Hematopoietic multipotent progenitor cell treated with erythropoietin and hydrocortisone succinate and interleukin-3 and kit ligand, for 4 days (in vitro differentiated cells): ENCODE results near the gene KHDRBS1.
"Not testable (repeated sequence)": the region's sequence is repeated elsewhere in the genome, so short reads cannot be mapped to it uniquely, and the experiment has no call there.

ENCODE experiments used
- DNase-seq: peaks from one replicate; pipeline ENCODE4 v3.0.0-alpha.2; 2015

KHDRBS1 gene, protein sequence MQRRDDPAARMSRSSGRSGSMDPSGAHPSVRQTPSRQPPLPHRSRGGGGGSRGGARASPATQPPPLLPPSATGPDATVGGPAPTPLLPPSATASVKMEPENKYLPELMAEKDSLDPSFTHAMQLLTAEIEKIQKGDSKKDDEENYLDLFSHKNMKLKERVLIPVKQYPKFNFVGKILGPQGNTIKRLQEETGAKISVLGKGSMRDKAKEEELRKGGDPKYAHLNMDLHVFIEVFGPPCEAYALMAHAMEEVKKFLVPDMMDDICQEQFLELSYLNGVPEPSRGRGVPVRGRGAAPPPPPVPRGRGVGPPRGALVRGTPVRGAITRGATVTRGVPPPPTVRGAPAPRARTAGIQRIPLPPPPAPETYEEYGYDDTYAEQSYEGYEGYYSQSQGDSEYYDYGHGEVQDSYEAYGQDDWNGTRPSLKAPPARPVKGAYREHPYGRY

DNA sequence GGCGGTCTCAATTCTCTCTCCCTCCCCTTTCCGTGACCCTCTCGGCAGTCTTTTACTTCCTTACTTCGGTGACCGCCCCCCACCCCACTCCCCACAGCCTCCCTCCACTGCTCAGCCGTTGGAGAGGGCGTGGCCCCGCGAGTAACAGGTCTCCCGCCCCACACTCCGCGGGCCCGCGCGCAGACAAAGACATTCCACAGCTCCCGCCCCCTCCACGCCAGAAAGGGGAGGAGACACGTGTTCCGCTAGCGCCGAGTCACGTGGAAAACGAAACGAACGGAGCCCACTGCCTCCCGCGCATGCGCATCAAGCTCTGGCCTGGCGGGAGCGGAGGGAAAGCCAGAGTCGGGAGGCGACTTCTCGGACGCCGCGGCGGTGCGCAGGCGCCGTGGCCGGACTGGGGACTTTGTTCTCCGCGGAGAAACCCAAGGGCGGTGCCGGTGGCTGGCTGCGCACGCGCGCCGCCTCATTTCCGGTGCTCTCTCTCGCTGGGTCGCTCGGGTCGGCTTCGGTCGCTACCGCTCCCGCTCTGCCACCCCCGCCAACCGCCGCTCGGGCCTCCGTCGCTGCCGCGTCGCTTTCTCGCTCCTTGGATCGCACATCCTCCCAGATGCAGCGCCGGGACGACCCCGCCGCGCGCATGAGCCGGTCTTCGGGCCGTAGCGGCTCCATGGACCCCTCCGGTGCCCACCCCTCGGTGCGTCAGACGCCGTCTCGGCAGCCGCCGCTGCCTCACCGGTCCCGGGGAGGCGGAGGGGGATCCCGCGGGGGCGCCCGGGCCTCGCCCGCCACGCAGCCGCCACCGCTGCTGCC is at the start of gene KHDRBS1:
Gene KHDRBS1 (plus strand): TSS at position 483 of the 813 bp plus-strand sequence. CDS start 128 bp downstream, at position 611.
- DNase-seq, result peak; percentile 100

DNA sequence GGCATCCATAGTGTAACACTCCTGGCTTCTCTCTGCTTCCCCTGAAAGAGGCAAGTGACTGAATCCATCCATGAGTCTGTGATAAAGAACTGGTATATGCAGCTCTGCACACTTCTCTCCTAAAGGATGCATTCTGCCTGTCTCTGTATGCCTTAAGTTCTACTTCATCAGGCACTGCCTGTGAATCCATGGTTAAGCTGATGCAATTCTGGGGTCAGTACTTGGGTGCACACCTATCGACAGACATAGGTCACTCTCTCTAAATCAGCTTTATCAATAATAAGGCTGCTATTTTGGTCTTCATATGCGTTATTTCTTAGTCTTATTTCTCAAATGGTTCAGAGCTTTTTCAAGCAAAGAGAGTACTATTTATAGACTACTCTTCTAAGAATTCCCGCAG is 42.8 kb upstream of the KHDRBS1 start:
- DNase-seq, result no peak

DNA sequence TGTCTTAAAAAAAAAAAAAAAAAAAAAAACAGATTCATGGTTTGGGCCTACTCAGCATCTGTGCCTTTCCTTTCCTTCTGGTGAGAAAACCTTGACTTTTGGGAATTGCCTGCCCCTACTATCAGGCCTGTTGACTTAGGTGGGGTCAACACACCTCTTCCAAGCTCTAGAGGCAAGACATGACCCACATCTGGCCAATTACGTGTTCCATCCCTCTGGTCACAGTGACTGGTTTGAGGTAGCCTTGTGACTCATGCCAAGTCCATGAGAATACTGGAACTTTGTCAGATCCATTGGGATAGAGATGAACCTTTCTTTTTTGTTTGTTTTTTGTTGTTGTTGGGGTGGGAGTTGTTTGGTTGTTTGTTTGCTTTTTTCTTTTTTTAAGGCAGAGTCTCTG is 37.3 kb upstream of the KHDRBS1 start:
- DNase-seq, result no peak

DNA sequence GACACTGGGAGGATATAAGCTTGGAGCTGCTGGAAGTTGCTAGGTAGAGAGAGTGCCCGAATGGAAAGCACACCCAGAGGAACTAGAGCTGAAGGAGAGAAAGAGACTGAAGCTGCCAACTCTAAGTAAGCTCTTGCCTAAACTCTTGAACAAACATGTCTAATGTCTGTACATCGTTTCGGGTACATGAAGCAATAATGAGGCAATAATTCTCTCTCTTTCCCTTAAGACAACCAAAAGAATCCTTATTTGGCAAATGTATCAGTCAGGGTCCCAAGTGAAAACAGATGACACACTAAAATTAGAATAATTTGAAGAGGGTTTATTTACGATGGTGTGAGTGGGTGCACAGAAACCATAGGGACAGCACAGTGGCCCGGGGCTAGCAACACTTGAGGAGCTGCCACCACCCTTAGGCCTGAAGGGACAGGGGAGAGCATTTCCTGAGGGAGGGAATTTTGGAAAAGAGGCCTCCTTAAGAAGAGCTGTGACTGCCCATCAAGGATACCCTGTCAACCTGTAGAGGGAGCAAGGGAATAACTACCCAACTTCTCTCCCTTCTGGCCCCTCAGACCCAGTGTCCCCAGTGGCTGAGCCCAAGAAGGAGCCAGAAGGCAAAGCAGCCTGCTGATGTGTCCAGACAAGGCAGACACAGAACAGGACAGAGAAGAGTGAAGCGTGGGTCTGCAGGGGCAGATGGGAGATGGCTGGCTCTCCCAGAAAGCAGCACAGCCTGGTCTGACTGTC is 36.1 kb upstream of the KHDRBS1 start:
- peak; percentile 59 for DNase-seq

- no peak for DNase-seq
These were observed 34.7 kb upstream of the KHDRBS1 start for GRCh38 chr1:31978843-31979400.

- DNase-seq, result no peak
These were observed 32.7 kb upstream of the KHDRBS1 start for GRCh38 chr1:31980835-31981455.

DNA sequence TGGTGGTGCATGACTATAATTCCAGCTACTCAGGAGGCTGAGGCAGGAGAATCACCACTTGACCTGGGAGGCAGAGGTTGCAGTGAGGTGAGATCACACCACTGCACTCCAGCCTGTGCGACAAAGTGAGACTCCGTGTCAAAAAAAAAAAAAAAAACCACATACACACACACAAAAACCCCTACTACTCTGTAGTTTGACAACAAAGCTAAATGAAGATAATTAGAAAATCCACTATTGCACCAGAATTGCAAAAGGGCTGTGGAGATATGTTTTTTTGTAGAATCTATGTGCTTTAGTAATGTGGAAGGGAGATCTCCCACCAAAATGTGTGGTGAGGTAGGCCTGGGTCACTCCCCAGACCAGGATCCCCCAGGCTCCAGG is 32.2 kb upstream of the KHDRBS1 start:
- no peak for DNase-seq

GRCh38 chr1:31981972-31982371 is 31.7 kb upstream of the KHDRBS1 start:
- peak; percentile 37 for DNase-seq

GRCh38 chr1:31984419-31985347 is 29.0 kb upstream of the KHDRBS1 start:
- peak; percentile 29 for DNase-seq

DNA sequence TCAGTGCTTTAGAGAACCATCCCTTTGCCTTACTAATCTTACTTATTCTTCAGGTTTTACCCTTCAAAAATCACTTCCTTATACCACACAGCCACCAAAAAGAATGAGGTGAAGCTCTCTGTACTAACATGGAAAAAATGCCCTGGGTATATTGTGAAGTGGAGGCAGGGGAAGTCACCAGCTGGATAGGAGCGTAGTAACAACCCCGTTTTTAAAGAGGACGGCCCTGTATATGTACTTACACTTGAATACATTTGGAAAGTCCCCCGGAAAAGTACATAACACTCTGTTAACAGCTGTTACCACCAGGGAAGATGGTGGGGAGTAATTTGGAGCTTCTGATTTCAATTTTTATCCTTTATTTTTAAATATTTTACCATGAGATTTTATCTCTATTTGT is 28.2 kb upstream of the KHDRBS1 start:
- DNase-seq, result peak; percentile 21

- DNase-seq, result no peak
These were observed 26.5 kb upstream of the KHDRBS1 start for GRCh38 chr1:31987135-31987619.

DNA sequence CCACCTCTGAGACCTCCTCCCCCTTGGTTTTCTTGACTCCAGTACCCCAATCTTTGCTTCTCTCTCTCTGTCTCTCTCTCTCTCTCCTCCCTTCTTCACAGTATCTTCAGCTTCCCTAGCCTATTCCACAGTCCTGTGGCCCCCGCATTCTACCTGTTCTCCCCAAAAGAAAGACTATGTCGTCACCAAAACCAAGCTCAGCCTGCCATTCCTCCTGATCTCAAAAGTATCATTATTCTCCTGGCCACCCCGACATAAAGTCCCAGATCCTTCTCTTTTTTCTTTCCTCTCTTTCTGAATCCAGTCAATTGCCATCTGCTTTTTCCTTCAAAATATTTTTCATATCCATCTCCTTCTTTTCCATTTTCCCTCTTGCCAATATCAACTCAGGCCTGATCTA is 23.7 kb upstream of the KHDRBS1 start:
- no peak for DNase-seq

DNA sequence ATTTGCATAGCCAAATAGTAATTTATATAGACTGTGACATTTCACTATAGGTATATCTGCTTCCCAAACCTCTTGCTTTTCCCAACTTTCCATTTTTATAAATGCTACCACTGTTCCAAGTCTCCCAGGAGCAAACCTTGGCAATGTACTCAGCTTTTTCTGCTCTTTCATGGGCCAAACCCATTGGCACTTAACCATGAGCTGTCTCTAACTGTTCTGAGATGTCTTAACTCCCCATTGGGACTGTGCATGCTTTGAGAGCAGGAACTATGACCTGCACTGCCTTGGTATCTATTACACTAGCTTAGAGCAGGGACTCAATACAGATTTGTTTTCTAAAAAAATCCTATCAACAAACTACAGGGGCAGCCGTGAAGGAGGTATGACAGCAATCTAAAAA is 22.5 kb upstream of the KHDRBS1 start:
- no peak for DNase-seq

- DNase-seq, result no peak
These were observed 18.4 kb upstream of the KHDRBS1 start for GRCh38 chr1:31995263-31995662.

DNA sequence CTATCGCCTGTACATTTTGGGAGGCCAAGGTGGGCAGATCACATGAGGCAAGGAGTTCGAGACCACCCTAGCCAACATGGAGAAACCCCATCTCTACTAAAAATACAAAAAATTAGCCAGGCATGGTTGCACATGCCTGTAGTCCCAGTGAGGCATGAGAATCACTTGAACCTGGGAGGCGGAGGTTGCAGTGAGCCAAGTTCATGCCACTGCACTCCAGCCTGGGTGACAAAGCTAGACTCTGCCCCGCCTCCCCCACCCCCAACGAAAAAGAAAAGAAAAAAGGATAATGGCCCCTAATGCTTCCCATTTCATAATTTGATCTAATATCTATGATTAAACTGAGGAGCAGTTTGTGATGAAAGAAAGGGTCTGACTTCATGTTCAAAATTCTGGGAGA is 17.5 kb upstream of the KHDRBS1 start:
- not testable (repeated sequence) for DNase-seq

- no peak for DNase-seq
These were observed 11.8 kb upstream of the KHDRBS1 start for GRCh38 chr1:32001863-32002262.

DNA sequence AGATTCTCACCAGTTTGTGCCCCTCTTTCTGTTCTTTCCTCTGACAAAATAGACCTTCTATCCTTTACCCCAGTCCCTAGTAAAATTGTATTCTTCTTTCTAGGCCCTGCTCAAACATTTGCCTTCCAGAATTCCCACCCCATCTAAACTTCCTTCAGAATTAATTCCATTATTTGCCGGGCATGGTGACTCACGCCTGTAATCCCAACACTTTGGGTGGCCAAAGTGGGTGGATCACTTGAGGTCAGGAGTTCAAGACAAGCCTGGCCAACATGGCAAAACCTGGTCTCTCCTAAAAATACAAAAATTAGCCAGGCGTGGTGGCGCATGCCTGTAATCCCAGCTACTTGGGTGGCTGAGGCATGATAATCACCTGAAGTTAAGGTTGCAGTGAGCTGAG is 11.4 kb upstream of the KHDRBS1 start:
- not testable (repeated sequence) for DNase-seq

GRCh38 chr1:32005522-32005921 is 8.1 kb upstream of the KHDRBS1 start:
- DNase-seq, result peak; percentile 26

DNA sequence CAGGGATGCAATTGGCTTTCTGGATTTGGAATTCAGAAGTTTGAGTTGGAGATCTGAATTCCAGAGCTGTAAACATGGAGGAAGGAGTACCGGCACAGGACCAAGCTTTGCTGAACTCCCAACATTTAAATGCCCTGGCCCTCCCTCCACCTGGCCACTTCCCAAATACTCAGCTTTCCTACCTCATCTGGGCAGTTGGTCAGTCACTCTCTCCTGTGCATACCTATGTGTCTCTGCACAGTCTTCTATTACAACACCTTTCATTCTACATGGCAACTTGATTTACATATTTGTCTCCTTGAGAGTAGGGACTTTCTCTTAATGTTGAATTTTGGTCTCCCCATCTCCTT is 6.1 kb upstream of the KHDRBS1 start:
- DNase-seq, result no peak

DNA sequence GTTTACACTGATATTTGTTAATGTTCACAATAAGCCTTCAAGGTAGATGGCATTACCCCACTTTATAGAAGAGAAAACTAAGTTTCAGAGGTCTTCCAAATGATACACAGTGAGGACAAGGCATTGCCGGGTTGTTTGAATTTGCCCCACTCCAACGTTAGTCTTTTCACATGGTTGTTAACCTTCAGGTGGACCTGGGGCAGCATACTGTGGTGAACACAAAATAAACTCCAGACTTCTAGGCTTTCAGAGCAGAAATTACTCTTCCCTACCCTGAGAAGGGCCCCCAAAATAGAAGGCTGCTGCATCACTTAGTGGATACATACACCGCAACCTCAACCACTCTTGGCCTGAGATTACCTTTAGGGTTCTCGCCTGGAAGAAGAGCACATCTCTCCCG is 3.4 kb upstream of the KHDRBS1 start:
- DNase-seq, result no peak

GRCh38 chr1:32012709-32013385 is 821 bp upstream of the KHDRBS1 start:
- no peak for DNase-seq
